ENCODE data around the gene PNRC2. TPM values are rescaled to one million over a fixed set of nuclear protein-coding genes. Genes with fewer than 3 reads are reported as not detected.

Gene PNRC2
- total and polyA plus RNA-seq, 2 of the 13 experiments (the other 11 are each of a cell fraction or from before 2014, with no cell fraction given), result 74.9 to 97.5 TPM

- peak; percentile 74; the same call in 1 of the 2 replicates for TF ChIP-seq ZNF792 (CRISPR knock-in tag; IDR thresholded peaks at IDR 0.05)
- no peak for TF ChIP-seq GABPA (IDR thresholded peaks at IDR 0.05; ENCODE audit: low read depth, low read length)
- peak; percentile 23 for TF ChIP-seq GABPA (CRISPR knock-in tag; IDR thresholded peaks at IDR 0.05; ENCODE audit: low read depth)
- TF ChIP-seq ZFP36L2 (CRISPR knock-in tag; IDR thresholded peaks at IDR 0.05), result peak; percentile 82; the same call in 1 of the 2 replicates
- TF ChIP-seq ZBTB33 (CRISPR knock-in tag; IDR thresholded peaks at IDR 0.05), result no peak
- peak; percentile 93 for TF ChIP-seq ZNF878 (CRISPR knock-in tag; IDR thresholded peaks at IDR 0.05)
- 0 out of 2 replicates have a peak, but pooled peaks have one; percentile 63 for TF ChIP-seq GTF3A (CRISPR knock-in tag; conservative IDR thresholded peaks at IDR 0.05)
- TF ChIP-seq YY1 (IDR thresholded peaks at IDR 0.05; ENCODE audit: insufficient read depth, insufficient replicate concordance, low read depth, low read length), result peak; percentile 97
- peak; percentile 89 for TF ChIP-seq TFDP1 (CRISPR knock-in tag; IDR thresholded peaks at IDR 0.05; ENCODE audit: borderline replicate concordance)
- TF ChIP-seq ZBTB42 (CRISPR knock-in tag; IDR thresholded peaks at IDR 0.05), result no peak
- TF ChIP-seq ZNF598 (CRISPR knock-in tag; IDR thresholded peaks at IDR 0.05; ENCODE audit: borderline replicate concordance), result no peak
- peak; percentile 83 for TF ChIP-seq ZFY (CRISPR knock-in tag; IDR thresholded peaks at IDR 0.05)
- no peak for TF ChIP-seq ZMAT3 (CRISPR knock-in tag; conservative IDR thresholded peaks at IDR 0.05)
- peak; percentile 57 for TF ChIP-seq ARNT2 (CRISPR knock-in tag; IDR thresholded peaks at IDR 0.05; ENCODE audit: low read depth)
- peak; percentile 31; the same call in 1 of the 2 replicates for TF ChIP-seq ZBTB7B (CRISPR knock-in tag; IDR thresholded peaks at IDR 0.05)
- no peak; the same call in 1 of the 2 replicates for TF ChIP-seq ARNTL (CRISPR knock-in tag; IDR thresholded peaks at IDR 0.05)
- TF ChIP-seq ZNF564 (CRISPR knock-in tag; IDR thresholded peaks at IDR 0.05), result no peak
- no peak for TF ChIP-seq PRPF4 (IDR thresholded peaks at IDR 0.05; ENCODE audit: low read depth, low read length, poor library complexity, severe bottlenecking)
- no peak for TF ChIP-seq NFE2L1 (CRISPR knock-in tag; IDR thresholded peaks at IDR 0.05; ENCODE audit: borderline replicate concordance)
- no peak; the same call in 1 of the 2 replicates for TF ChIP-seq SOX13 (IDR thresholded peaks at IDR 0.05)
- peak in 1 of 2 experiments; percentile 30; a peak in 2 of 4 replicates for TF ChIP-seq SOX13 (CRISPR knock-in tag; conservative IDR thresholded peaks at IDR 0.05 in 1 of 2, IDR thresholded peaks at IDR 0.05 in 1 of 2)
- TF ChIP-seq ZNF44 (CRISPR knock-in tag; IDR thresholded peaks at IDR 0.05), result no peak
- no peak for TF ChIP-seq TRIM24 (CRISPR knock-in tag; IDR thresholded peaks at IDR 0.05)
- no peak for TF ChIP-seq JUND (CRISPR knock-in tag; IDR thresholded peaks at IDR 0.05)
- TF ChIP-seq GTF2F1 (IDR thresholded peaks at IDR 0.05; ENCODE audit: low read length), result peak; percentile 77
- TF ChIP-seq ZNF24 (IDR thresholded peaks at IDR 0.05), result no peak
- TF ChIP-seq ZNF207 (IDR thresholded peaks at IDR 0.05; ENCODE audit: borderline replicate concordance), result no peak
- peak; percentile 79 for TF ChIP-seq ZNF430 (CRISPR knock-in tag; IDR thresholded peaks at IDR 0.05)
- TF ChIP-seq ZNF274 (CRISPR knock-in tag; IDR thresholded peaks at IDR 0.05), result no peak
- TF ChIP-seq TBX3 (IDR thresholded peaks at IDR 0.05; ENCODE audit: borderline replicate concordance), result no peak
These were observed at the start of gene PNRC2 (continued) for GRCh38 chr1:23959461-23960290.
